Upper lobe of right lung (tissue), 1 donor: ENCODE data around the gene ELF1. TPM values are rescaled to one million over a fixed set of nuclear protein-coding genes. Genes with fewer than 3 reads are reported as not detected.

Experiments used
- ATAC-seq: fragments of 200-7000 bp; cut with Tn5 transposase; one replicate; pipeline ENCODE4 v1.9.1; 2020; ENCODE audit warnings: mild to moderate bottlenecking, moderate library complexity
- DNase-seq: peaks from one replicate; pipeline ENCODE4 v3.0.0-alpha.2; 2020
- H3K27ac ChIP-seq: fragments of 200-600 bp; one replicate; pipeline ENCODE4 v1.8.0; 2022
- H3K27me3 ChIP-seq: fragments of 200-600 bp; one replicate; pipeline ENCODE4 v1.8.0; 2022; ENCODE audit warnings: mild to moderate bottlenecking
- H3K36me3 ChIP-seq: fragments of 200-600 bp; one replicate; pipeline ENCODE4 v1.8.0; 2022
- H3K4me1 ChIP-seq: fragments of 200-600 bp; one replicate; pipeline ENCODE4 v1.8.0; 2022
- H3K4me3 ChIP-seq: fragments of 200-600 bp; one replicate; pipeline ENCODE4 v1.8.0; 2022; ENCODE audit warnings: mild to moderate bottlenecking
- H3K9me3 ChIP-seq: fragments of 200-600 bp; one replicate; pipeline ENCODE4 v1.8.0; 2022
- CTCF ChIP-seq: fragments of 200-600 bp; IDR thresholded peaks from one replicate; pipeline ENCODE4 v1.8.0; 2022; ENCODE audit warnings: antibody characterized with exemption
- intact Hi-C: fragments of 100-400 bp; cut with DNase I; formaldehyde crosslinking; loops from one replicate; pipeline ENCODE4 v1.11.0; 2022
- total RNA-seq: library from RNA; stranded (reverse); fragmentation: NEBNext Ultra II Directional; extraction: Animal tissue kit (Norgen Biotek cat#: 25700); gene quantifications from one replicate; pipeline ENCODE4 v1.2.1, GENCODE V29; 2021
- donor health status: DM: no; HTN: yes; CAD: no; lungs with severe emphysema.

The ELF1 gene
- total RNA-seq, 1 donor from 2014 or later = 81.5 TPM

- no peaks in the 10 kb centered on the region for H3K9me3 ChIP-seq
- peak overlapping the region; percentile 17 for H3K4me3 ChIP-seq
- no peaks in the 10 kb centered on the region for H3K27me3 ChIP-seq
- ATAC-seq (no peak), DNase-seq (no peak)
- H3K4me1 ChIP-seq = peaks cover 49% of the 10 kb centered on the region
- peak overlapping the region; percentile 89 for H3K27ac ChIP-seq
- intact Hi-C loops = no loop called here
- no peaks in the 10 kb centered on the region for H3K36me3 ChIP-seq
- no peak for TF ChIP-seq CTCF
Measured at GRCh38 chr13:40985381-40986100, 33.6 kb downstream of the ELF1 start.

GRCh38 chr13:40984668-40985366 lies 34.3 kb downstream of the ELF1 start:
- ATAC-seq (peak; percentile 61), DNase-seq (no peak)
- intact Hi-C loops = no loop called here
- Histone ChIP-seq H3K27ac (peak overlapping the region; percentile 89), H3K9me3 (no peaks in the 10 kb centered on the region), H3K4me3 (peak overlapping the region; percentile 17), H3K4me1 (peaks cover 50% of the 10 kb centered on the region), H3K36me3 (no peaks in the 10 kb centered on the region), H3K27me3 (no peaks in the 10 kb centered on the region)
- no peak for TF ChIP-seq CTCF

- intact Hi-C loops = no loop called here
- Histone ChIP-seq H3K27ac (peak overlapping the region; percentile 89), H3K9me3 (no peaks in the 10 kb centered on the region), H3K36me3 (no peaks in the 10 kb centered on the region), H3K4me3 (peak overlapping the region; percentile 17), H3K4me1 (peaks cover 50% of the 10 kb centered on the region), H3K27me3 (no peaks in the 10 kb centered on the region)
- no peak for ATAC-seq
- TF ChIP-seq CTCF = no peak
- DNase-seq = no peak
Measured at GRCh38 chr13:40983725-40984667, 35.1 kb downstream of the ELF1 start.

- TF ChIP-seq CTCF = no peak
- peak overlapping the region; percentile 44 for H3K4me3 ChIP-seq
- intact Hi-C loops = no loop called here
- ATAC-seq (no peak), DNase-seq (no peak)
- peaks cover 55% of the 10 kb centered on the region for H3K4me1 ChIP-seq
- H3K36me3 ChIP-seq = no peaks in the 10 kb centered on the region
- H3K27me3 ChIP-seq = no peaks in the 10 kb centered on the region
- H3K9me3 ChIP-seq = no peaks in the 10 kb centered on the region
- peak overlapping the region; percentile 89 for H3K27ac ChIP-seq
Measured at GRCh38 chr13:40983259-40983658, 35.9 kb downstream of the ELF1 start.

- Histone ChIP-seq H3K4me3 (peak overlapping the region; percentile 44), H3K27me3 (no peaks in the 10 kb centered on the region), H3K4me1 (peaks cover 56% of the 10 kb centered on the region), H3K36me3 (no peaks in the 10 kb centered on the region), H3K9me3 (no peaks in the 10 kb centered on the region), H3K27ac (peak overlapping the region; percentile 89)
- DNase-seq = no peak
- intact Hi-C loops = no loop called here
- peak; percentile 77 for ATAC-seq
- no peak for TF ChIP-seq CTCF
Measured at GRCh38 chr13:40982772-40983171, 36.3 kb downstream of the ELF1 start.
